ENCODE data around the gene SRF. TPM values are rescaled to one million over a fixed set of nuclear protein-coding genes. Genes with fewer than 3 reads are reported as not detected.
"Not testable (repeated sequence)": the region's sequence is repeated elsewhere in the genome, so short reads cannot be mapped to it uniquely, and the experiment has no call there.

The SRF gene
- total and polyA plus RNA-seq, 2 donors (not counting 1 experiment from before 2014, with no cell fraction given) = 21.7 to 22.7 TPM

DNA sequence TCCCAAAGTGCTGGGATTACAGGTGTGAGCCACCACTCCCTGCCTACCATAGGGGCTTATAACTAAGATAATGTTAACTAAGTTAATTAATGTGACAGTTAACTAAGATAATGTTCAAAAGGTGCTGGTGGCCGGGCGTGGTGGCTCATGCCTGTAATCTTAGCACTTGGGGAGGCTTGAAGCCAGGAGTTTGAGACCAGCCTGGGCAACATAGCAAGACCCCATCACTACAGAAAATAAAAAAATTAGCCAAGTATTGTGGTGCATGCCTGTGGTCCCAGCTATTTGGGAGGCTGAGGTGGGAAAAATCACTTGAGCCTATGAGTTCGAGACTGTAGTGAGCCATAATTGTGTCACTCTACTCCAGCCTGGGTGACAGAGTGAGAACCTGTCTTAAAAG lies 32.8 kb upstream of the SRF start:
- no peaks in the 10 kb centered on the region for H3K36me3 ChIP-seq (replicated peaks in 1 of 2; ENCODE audit: control extremely low read depth in 1 of 2, control insufficient read depth in 1 of 2, extremely low read depth in 1 of 2, insufficient read depth in 2 of 2, low read length in 1 of 2)

DNA sequence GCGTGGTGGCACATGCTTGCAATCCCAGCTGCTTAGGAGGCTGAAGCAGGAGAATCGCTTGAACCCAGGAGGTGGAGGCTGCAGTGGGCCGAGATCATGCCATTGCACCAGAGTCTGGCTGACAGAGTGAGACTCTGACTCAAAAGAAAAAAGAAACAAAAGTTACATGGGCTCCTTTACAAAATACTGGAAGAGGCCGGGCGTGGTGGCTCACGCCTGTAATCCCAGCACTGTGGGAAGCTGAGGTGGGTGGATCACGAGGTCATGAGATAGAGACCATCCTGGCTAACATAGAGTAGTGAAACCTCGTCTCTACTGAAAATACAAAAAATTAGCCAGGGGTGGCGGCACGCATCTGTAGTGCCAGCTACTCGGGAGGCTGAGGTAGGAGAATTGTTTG lies 31.1 kb upstream of the SRF start:
- H3K4me1 Mint-ChIP-seq; H3K27me3 Mint-ChIP-seq; H3K4me3 ChIP-seq (ENCODE audit: control extremely low read depth in 1 of 5, extremely low read depth in 1 of 5, insufficient read depth in 1 of 5, low read depth in 2 of 5, low read length in 4 of 5); H3K27ac Mint-ChIP-seq; H2AFZ ChIP-seq (ENCODE audit: insufficient read depth, low read depth, low read length, poor library complexity, severe bottlenecking); H3K27ac ChIP-seq (ENCODE audit: low read length in 2 of 2); H3K9me3 Mint-ChIP-seq (ENCODE audit: insufficient read depth); H3K36me3 ChIP-seq (replicated peaks in 1 of 2; ENCODE audit: control extremely low read depth in 1 of 2, control insufficient read depth in 1 of 2, extremely low read depth in 1 of 2, insufficient read depth in 2 of 2, low read length in 1 of 2); H3K4me1 ChIP-seq (ENCODE audit: control insufficient read depth in 2 of 2, insufficient read depth in 2 of 2, low read length in 2 of 2); H3K27me3 ChIP-seq (replicated peaks in 1 of 4; ENCODE audit: control extremely low read depth in 1 of 4, control insufficient read depth in 3 of 4, insufficient read depth in 4 of 4, low read length in 3 of 4); POLR2A ChIA-PET; H3K4me3 Mint-ChIP-seq; H4K20me1 ChIP-seq (ENCODE audit: control insufficient read depth, insufficient read depth, low read length, poor library complexity, severe bottlenecking); H3K79me2 ChIP-seq (ENCODE audit: control insufficient read depth, insufficient read depth, low read length); H3K4me2 ChIP-seq (replicated peaks; ENCODE audit: low read depth, low read length, poor library complexity, severe bottlenecking); CTCF ChIA-PET; H3K9ac ChIP-seq (ENCODE audit: low read length); H3K9me3 ChIP-seq (ENCODE audit: control extremely low read depth in 1 of 3, control insufficient read depth in 2 of 3, insufficient read depth in 1 of 3, low read length in 2 of 3); DNase-seq; ATAC-seq (ENCODE audit: low read depth): not testable (repeated sequence)
- intact Hi-C loops (cut with micrococcal nuclease) = loop anchor here (5.0 kb wide), 1 partner anchor 133 kb away; no protein-coding TSS in a partner anchor
- 89% methylated on average over 10 of the region's 11 CpGs for WGBS (ENCODE audit: insufficient coverage)

More for the DNA sequence above, 32.8 kb upstream of the SRF start:
- Histone ChIP-seq H3K9ac (ENCODE audit: low read length) (no peak overlapping the region), H3K4me3 (ENCODE audit: control extremely low read depth in 1 of 5, extremely low read depth in 1 of 5, insufficient read depth in 1 of 5, low read depth in 2 of 5, low read length in 4 of 5) (no peak overlapping the region), H3K4me2 (replicated peaks; ENCODE audit: low read depth, low read length, poor library complexity, severe bottlenecking) (no peak overlapping the region), H3K27me3 (replicated peaks in 1 of 4; ENCODE audit: control extremely low read depth in 1 of 4, control insufficient read depth in 3 of 4, insufficient read depth in 4 of 4, low read length in 3 of 4) (no peaks in the 10 kb centered on the region), H2AFZ (ENCODE audit: insufficient read depth, low read depth, low read length, poor library complexity, severe bottlenecking) (no peak overlapping the region), H3K4me1 (ENCODE audit: control insufficient read depth in 2 of 2, insufficient read depth in 2 of 2, low read length in 2 of 2) (peaks cover under 1% of the 10 kb centered on the region in 2 donors), H4K20me1 (ENCODE audit: control insufficient read depth, insufficient read depth, low read length, poor library complexity, severe bottlenecking) (no peaks in the 10 kb centered on the region), H3K27ac (ENCODE audit: low read length in 2 of 2) (no peak overlapping the region), H3K9me3 (ENCODE audit: control extremely low read depth in 1 of 3, control insufficient read depth in 2 of 3, insufficient read depth in 1 of 3, low read length in 2 of 3) (no peaks in the 10 kb centered on the region), H3K79me2 (ENCODE audit: control insufficient read depth, insufficient read depth, low read length) (no peaks in the 10 kb centered on the region)
- TF ChIP-seq, protein P1, sequence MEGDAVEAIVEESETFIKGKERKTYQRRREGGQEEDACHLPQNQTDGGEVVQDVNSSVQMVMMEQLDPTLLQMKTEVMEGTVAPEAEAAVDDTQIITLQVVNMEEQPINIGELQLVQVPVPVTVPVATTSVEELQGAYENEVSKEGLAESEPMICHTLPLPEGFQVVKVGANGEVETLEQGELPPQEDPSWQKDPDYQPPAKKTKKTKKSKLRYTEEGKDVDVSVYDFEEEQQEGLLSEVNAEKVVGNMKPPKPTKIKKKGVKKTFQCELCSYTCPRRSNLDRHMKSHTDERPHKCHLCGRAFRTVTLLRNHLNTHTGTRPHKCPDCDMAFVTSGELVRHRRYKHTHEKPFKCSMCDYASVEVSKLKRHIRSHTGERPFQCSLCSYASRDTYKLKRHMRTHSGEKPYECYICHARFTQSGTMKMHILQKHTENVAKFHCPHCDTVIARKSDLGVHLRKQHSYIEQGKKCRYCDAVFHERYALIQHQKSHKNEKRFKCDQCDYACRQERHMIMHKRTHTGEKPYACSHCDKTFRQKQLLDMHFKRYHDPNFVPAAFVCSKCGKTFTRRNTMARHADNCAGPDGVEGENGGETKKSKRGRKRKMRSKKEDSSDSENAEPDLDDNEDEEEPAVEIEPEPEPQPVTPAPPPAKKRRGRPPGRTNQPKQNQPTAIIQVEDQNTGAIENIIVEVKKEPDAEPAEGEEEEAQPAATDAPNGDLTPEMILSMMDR (IDR thresholded peaks at IDR 0.05) = no peak
- TF ChIP-seq EZH2 (IDR thresholded peaks at IDR 0.05; ENCODE audit: borderline replicate concordance, insufficient read depth, low read depth, low read length, poor library complexity, severe bottlenecking) = no peak
- no peaks in the 10 kb centered on the region for H3K9me3 Mint-ChIP-seq (ENCODE audit: insufficient read depth)
- ChIA-PET CTCF (interaction anchor here (0.7 kb wide), 1 partner anchor 582 kb away, joined by 3 read pairs; no protein-coding TSS in a partner anchor), POLR2A (no interaction called here)
- H3K27ac Mint-ChIP-seq = no peak overlapping the region
- H3K4me1 Mint-ChIP-seq = no peaks in the 10 kb centered on the region
- no peaks in the 10 kb centered on the region for H3K27me3 Mint-ChIP-seq
- 83% methylated on average over 1 of the region's 3 CpGs for WGBS (ENCODE audit: insufficient coverage)
- ATAC-seq (ENCODE audit: low read depth) (no peak), DNase-seq (no peak)
- intact Hi-C loops (cut with micrococcal nuclease) = no loop called here
- no peak overlapping the region for H3K4me3 Mint-ChIP-seq

Measured in B cell (primary cell).